Caco-2 (cell line): Measurements from ENCODE around the gene NHSL2. TPM values are rescaled to one million over a fixed set of nuclear protein-coding genes. Genes with fewer than 3 reads are reported as not detected.

Source experiments
- BruUV-seq: library from RNA; stranded (reverse); fragments of 400-500 nt; replicated peaks from 2 replicates; lab custom pipeline; 2021; lab: Mats Ljungman, UMichigan
- CTCF ChIA-PET: fragments of 300-600 bp; sonication (Branson Sonifier 250); formaldehyde crosslinking; loops from one replicate; lab custom pipeline; 2022; ENCODE audit warnings: antibody characterized with exemption; lab: Charles Lee
- POLR2A ChIA-PET: fragments of 300-600 bp; sonication (Branson Sonifier 250); formaldehyde crosslinking; loops from one replicate; lab custom pipeline; 2022; ENCODE audit warnings: antibody characterized with exemption; lab: Charles Lee
- DNase-seq, 2 experiments: peaks; one replicate each; pipeline versions ENCODE4 v3.0.0 to v3.0.0-alpha.2; 2020 to 2022
- H3K27me3 ChIP-seq: replicated peaks from 2 replicates; pipeline ENCODE4 v1.6.0; 2011; ENCODE audit warnings: low read length; ENCODE audit not compliant: control insufficient read depth, insufficient read depth
- H3K36me3 ChIP-seq: 2 replicates; pipeline ENCODE4 v1.5.1; 2011; ENCODE audit warnings: low read length; ENCODE audit not compliant: control insufficient read depth, insufficient read depth
- H3K4me1 ChIP-seq: fragments of 250-450 bp; sonication (Bioruptor Pico); 2 replicates; pipeline ENCODE4 v1.5.1; 2020; ENCODE audit warnings: mild to moderate bottlenecking
- H3K4me3 ChIP-seq: 2 replicates; pipeline ENCODE4 v1.5.1; 2011; ENCODE audit warnings: low read depth, mild to moderate bottlenecking, control low read depth, low read length
- H3K9me3 ChIP-seq: fragments of 250-450 bp; sonication (Bioruptor Pico); 2 replicates; pipeline ENCODE4 v1.5.1; 2020; ENCODE audit warnings: mild to moderate bottlenecking, moderate library complexity
- H3K27ac Mint-ChIP-seq: one replicate; pipeline ENCODE4 v1.8.0; 2022; ENCODE audit warnings: mixed read lengths; ENCODE audit not compliant: unreplicated experiment
- H3K27me3 Mint-ChIP-seq: one replicate; pipeline ENCODE4 v1.8.0; 2022; ENCODE audit warnings: mixed read lengths; ENCODE audit not compliant: insufficient read depth, unreplicated experiment
- H3K36me3 Mint-ChIP-seq: one replicate; pipeline ENCODE4 v1.8.0; 2022; ENCODE audit warnings: mild to moderate bottlenecking, mixed read lengths; ENCODE audit not compliant: insufficient read depth, unreplicated experiment
- H3K4me1 Mint-ChIP-seq: one replicate; pipeline ENCODE4 v1.8.0; 2022; ENCODE audit warnings: low read depth, mixed read lengths; ENCODE audit not compliant: unreplicated experiment
- H3K4me3 Mint-ChIP-seq: one replicate; pipeline ENCODE4 v1.8.0; 2022; ENCODE audit warnings: mild to moderate bottlenecking, moderate library complexity, mixed read lengths; ENCODE audit not compliant: unreplicated experiment
- H3K9me3 Mint-ChIP-seq: one replicate; pipeline ENCODE4 v1.8.0; 2022; ENCODE audit warnings: mixed read lengths; ENCODE audit not compliant: unreplicated experiment
- CTCF ChIP-seq, 2 experiments: fragments of 200-600 bp in 1 of 2; IDR thresholded peaks; 1 replicate in 1 of 2; 2 replicates in 1 of 2; pipeline versions ENCODE4 v1.5.1 to v1.8.0; 2011 to 2022; ENCODE audit warnings: antibody characterized with exemption in 1 of 2, control low read depth in 1 of 2, inconsistent platforms in 1 of 2, low read depth in 1 of 2, low read length in 1 of 2, mild to moderate bottlenecking in 1 of 2, moderate library complexity in 1 of 2; ENCODE audit not compliant: insufficient read depth in 1 of 2, severe bottlenecking in 1 of 2, unreplicated experiment in 1 of 2
- intact Hi-C: fragments of 100-400 bp; cut with micrococcal nuclease; formaldehyde crosslinking; loops from one replicate; pipeline ENCODE4 v1.10.0; 2022; ENCODE audit not compliant: unreplicated experiment
- total RNA-seq: library from RNA; stranded (reverse); gene quantifications from 2 replicates; pipeline ENCODE4 v1.2.3, GENCODE V29; 2022

Gene NHSL2
- total RNA-seq, 1 experiment from 2014 or later: 0.18 TPM

GRCh38 chrX:72097098-72097497 lies 186.5 kb downstream of the NHSL2 start:
- Mint-ChIP-seq H3K9me3 (no peaks in the 10 kb centered on the region), H3K27me3 (peaks cover 3% of the 10 kb centered on the region), H3K4me3 (no peak overlapping the region), H3K36me3 (no peaks in the 10 kb centered on the region), H3K27ac (no peak overlapping the region), H3K4me1 (no peaks in the 10 kb centered on the region)
- no peak for DNase-seq
- no TSS peak for BruUV-seq
- Histone ChIP-seq H3K9me3 (no peaks in the 10 kb centered on the region), H3K4me3 (no peak overlapping the region), H3K36me3 (no peaks in the 10 kb centered on the region), H3K27me3 (no peaks in the 10 kb centered on the region), H3K4me1 (no peaks in the 10 kb centered on the region)
- no peak for TF ChIP-seq CTCF (IDR thresholded peaks at IDR 0.05; ENCODE audit: insufficient read depth in 1 of 2, low read depth in 1 of 2, low read length in 1 of 2, severe bottlenecking in 1 of 2, unreplicated experiment in 1 of 2)
- ChIA-PET CTCF (no interaction called here), POLR2A (no interaction called here)
- intact Hi-C loops: no loop called here

- no peaks in the 10 kb centered on the region for H3K9me3 Mint-ChIP-seq
- no peak overlapping the region for H3K4me3 Mint-ChIP-seq
- POLR2A ChIA-PET: no interaction called here
- H3K4me1 Mint-ChIP-seq: no peaks in the 10 kb centered on the region
- CTCF ChIA-PET: no interaction called here
- no peak for DNase-seq
- intact Hi-C loops: no loop called here
- Histone ChIP-seq H3K27me3 (no peaks in the 10 kb centered on the region), H3K36me3 (no peaks in the 10 kb centered on the region), H3K4me1 (no peaks in the 10 kb centered on the region), H3K4me3 (no peak overlapping the region), H3K9me3 (no peaks in the 10 kb centered on the region)
- H3K27ac Mint-ChIP-seq: no peak overlapping the region
- no peaks in the 10 kb centered on the region for H3K36me3 Mint-ChIP-seq
- H3K27me3 Mint-ChIP-seq: peaks cover 3% of the 10 kb centered on the region
- BruUV-seq: no TSS peak
- TF ChIP-seq CTCF (IDR thresholded peaks at IDR 0.05; ENCODE audit: insufficient read depth in 1 of 2, low read depth in 1 of 2, low read length in 1 of 2, severe bottlenecking in 1 of 2, unreplicated experiment in 1 of 2): no peak
Observed at GRCh38 chrX:72100051-72100755, 189.6 kb downstream of the NHSL2 start.

GRCh38 chrX:72100824-72101351 lies 190.2 kb downstream of the NHSL2 start:
- BruUV-seq: no TSS peak
- intact Hi-C loops: no loop called here
- H3K4me1 Mint-ChIP-seq: no peaks in the 10 kb centered on the region
- Histone ChIP-seq H3K27me3 (no peaks in the 10 kb centered on the region), H3K4me3 (no peak overlapping the region), H3K4me1 (no peaks in the 10 kb centered on the region), H3K36me3 (no peaks in the 10 kb centered on the region), H3K9me3 (no peaks in the 10 kb centered on the region)
- POLR2A ChIA-PET: no interaction called here
- H3K9me3 Mint-ChIP-seq: no peaks in the 10 kb centered on the region
- no peak for TF ChIP-seq CTCF (IDR thresholded peaks at IDR 0.05; ENCODE audit: insufficient read depth in 1 of 2, low read depth in 1 of 2, low read length in 1 of 2, severe bottlenecking in 1 of 2, unreplicated experiment in 1 of 2)
- no peaks in the 10 kb centered on the region for H3K36me3 Mint-ChIP-seq
- CTCF ChIA-PET: no interaction called here
- peaks cover 3% of the 10 kb centered on the region for H3K27me3 Mint-ChIP-seq
- no peak overlapping the region for H3K27ac Mint-ChIP-seq
- no peak overlapping the region for H3K4me3 Mint-ChIP-seq
- DNase-seq: no peak
